GM21528 (cell line): Measurements from ENCODE around the gene GRPEL1.

Source experiments
- ATAC-seq: cut with Tn5 transposase; IDR thresholded peaks from one replicate; pipeline ENCODE4 v1.9.1; 2021; ENCODE audit warnings: mild to moderate bottlenecking, moderate library complexity; ENCODE audit not compliant: unreplicated experiment, low FRiP score

Gene GRPEL1

DNA sequence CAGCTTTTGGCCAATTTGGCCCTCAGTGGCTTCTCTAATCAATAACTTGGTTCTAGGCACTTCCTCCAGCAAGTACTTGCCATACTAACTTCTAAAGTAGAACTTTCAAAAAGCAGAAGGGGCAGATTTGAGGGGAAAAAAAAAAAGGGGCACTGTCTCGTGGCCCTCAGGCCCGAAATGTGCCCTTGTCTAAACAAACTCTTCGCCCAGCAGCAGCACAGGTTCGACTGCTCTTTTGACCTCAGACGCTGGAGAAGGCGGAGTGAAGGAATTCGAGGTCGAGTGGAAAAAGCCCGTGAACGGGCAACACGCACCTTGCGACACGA, 775 bp downstream of the GRPEL1 start:
- no peak for ATAC-seq

DNA sequence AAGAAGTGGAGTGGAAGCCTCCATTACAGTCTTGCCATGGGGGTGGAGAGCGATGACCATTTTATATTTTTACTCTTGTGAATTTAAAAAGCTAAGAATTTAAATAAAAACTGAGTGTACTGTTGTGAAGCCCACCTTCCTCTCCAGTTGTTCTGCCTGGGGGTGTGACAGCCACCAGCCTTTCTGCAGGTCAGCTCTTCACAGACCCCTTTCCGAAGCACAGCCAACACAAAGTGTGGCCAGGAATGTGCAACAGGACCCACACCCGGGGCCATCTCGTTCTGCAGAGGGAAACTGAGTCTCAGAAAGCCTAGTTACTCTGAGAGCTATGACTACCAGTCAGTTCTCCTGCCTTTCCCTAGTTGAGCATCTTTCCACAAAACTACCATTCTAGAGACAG, 1.4 kb downstream of the GRPEL1 start:
- no peak for ATAC-seq

GRCh38 chr4:7066006-7066405, 1.9 kb downstream of the GRPEL1 start:
- ATAC-seq = no peak

DNA sequence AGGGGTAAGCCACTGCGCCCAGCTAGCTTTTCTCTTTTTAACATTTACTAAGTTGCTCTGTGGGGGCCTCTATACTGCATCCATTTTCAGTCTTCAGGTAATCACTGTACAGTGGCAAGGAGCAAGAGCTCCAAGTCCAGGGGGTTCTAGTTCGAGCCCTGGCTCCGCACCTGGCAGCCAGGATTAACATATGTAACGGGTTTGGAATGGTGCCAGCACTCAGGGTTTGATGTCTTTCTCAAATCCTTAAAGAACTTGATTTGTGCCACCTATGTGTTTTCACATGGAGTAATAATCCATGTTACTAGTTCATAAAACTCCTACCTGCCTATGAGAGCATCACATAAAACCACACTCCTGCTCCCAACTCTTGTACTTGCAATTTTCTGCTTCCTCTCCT, 4.5 kb downstream of the GRPEL1 start:
- ATAC-seq = no peak

DNA sequence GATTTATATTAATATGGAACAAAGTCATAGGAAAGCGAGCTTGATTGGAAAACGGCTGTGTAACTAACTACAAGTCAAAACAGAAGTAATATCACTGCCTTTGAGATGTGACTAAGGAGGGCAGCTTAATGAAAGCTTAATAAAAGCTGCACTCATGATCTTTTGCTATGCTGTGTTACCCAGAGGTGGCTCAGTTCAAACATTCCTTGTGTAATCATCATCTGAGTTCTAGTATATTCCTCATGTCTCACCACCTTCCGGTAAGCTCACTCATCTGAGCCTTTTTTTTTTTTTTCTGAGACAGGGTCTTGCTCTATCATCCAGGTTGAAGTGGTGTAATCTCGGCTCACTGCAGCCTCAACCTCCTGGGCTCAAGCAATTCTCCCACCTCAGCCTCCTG, 5.0 kb downstream of the GRPEL1 start:
- no peak for ATAC-seq

DNA sequence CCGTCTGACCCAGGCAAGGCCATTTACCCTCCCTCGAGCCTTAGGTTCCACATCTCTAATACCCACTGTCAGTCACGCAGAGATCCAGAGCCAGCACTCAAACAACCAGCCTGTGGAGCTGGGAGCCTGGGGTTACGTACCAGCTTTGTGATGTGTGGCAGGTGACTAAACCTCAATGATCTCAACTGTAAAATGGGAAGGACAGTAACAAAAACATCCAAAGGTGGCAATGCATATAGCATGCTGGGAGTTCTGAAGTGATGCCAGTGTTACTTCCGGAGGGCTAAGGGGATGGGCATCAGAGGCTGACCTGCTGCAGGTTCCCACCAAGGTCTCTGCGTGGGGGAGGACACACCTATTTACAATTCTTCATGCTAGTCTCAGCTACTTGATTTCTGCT, 6.0 kb downstream of the GRPEL1 start:
- ATAC-seq = no peak

- ATAC-seq = no peak
Measured at GRCh38 chr4:7060346-7061150, 7.3 kb downstream of the GRPEL1 start.

DNA sequence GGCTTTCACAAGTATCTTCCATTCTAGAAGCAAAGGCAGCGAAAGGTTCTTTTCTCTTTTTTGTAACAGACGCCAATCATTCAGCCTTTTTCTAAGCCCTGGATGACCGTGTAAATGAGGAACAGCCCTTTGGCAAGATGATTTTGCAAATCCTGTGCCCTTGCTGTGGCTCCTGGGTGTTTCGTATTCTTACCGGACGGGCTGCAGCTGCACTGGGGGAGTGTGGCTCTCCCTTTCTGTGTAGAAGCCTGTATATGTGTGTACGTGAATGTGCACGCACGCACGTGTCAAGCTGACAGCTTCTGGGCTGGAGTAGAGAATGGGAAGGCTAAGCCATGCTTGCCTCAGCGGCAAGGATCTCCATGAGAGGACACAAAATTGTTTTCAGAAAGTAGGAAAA, 8.2 kb downstream of the GRPEL1 start:
- no peak for ATAC-seq

GRCh38 chr4:7058792-7059191, 9.1 kb downstream of the GRPEL1 start:
- ATAC-seq = no peak

GRCh38 chr4:7055990-7056325, 11.9 kb downstream of the GRPEL1 start:
- no peak for ATAC-seq

GRCh38 chr4:7055111-7055989, 12.5 kb downstream of the GRPEL1 start:
- ATAC-seq = no peak

GRCh38 chr4:7054106-7054880, 13.6 kb downstream of the GRPEL1 start:
- no peak for ATAC-seq

GRCh38 chr4:7052923-7053715, 14.7 kb downstream of the GRPEL1 start:
- ATAC-seq = no peak

GRCh38 chr4:7052313-7052712, 15.6 kb downstream of the GRPEL1 start:
- ATAC-seq = no peak

DNA sequence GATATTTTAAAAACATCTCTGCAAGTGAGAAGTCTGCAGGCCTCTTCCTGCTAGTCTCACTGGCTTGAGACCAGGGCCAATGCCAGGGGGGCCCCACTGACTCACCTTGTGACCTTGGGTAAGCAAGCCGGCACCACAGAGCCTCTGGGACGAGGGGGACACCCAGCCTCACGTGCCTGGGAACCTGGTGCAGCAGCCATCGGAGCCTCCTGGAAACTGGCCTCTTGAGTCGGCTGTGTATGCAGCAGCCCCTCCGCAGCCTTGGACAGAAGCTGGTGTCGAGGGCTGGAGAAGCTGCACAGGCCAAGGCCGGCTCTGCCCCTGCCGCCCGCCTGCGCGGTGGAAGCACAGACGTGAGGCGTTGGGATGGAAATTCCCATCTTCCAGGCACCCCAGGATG, 16.0 kb downstream of the GRPEL1 start:
- no peak for ATAC-seq

DNA sequence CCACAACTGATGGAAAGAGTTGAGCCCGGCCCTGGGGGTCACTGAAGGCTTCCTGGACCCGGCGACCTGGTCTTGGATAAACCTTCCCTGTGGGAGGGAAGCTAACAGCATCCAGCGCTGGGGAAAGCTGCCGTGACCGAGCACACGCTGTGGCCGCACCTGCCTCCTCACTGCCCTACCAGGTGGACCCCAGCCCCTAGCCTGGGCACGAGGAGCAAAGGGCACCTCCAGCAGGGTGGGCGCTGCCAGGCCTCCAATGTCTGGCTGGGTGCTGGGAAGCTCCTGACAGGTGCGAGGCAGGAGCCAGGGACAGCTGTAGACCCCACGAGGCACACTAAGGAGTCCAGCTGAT, 16.7 kb downstream of the GRPEL1 start:
- ATAC-seq = no peak

GRCh38 chr4:7050481-7051143, 17.3 kb downstream of the GRPEL1 start:
- no peak for ATAC-seq

GRCh38 chr4:7049739-7050138, 18.1 kb downstream of the GRPEL1 start:
- no peak for ATAC-seq

DNA sequence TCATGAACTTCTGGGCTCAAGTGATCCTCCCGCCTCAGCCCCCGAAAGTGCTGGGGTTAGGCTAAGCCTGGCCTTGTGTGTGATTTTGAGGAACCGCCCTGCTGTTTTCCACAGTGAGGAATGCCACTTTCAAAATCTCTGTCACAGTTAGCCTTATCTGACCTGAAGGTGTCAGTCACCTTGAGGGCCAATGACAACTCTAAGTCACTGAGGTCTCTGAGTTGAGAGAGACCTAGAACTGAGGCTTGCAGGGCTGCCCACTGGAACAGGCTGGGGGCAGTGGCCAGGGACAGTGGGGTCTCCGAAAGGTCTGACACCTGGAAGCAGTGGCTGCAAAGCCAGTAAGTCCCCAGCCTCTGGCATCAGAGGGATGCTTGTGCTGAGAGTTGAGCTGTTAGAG, 18.6 kb downstream of the GRPEL1 start:
- no peak for ATAC-seq

DNA sequence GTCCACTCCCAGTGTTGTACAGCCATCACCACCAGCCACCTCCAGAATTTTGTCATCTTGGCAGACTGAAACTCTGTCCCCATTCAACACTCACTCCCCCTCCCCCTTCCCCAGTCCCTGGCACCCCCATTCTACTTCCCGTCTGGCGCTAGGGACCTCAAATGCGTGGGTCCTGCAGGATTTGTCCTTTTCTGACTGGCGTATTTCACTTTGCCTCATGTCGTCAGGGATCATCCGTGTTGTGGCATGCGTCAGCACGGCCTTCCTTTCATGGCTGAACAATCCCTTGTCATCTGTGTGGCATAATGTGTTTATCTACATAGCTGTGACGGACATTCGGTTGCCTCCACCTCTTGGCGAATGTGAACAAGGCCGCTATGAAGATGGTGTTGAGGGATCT, 19.2 kb downstream of the GRPEL1 start:
- ATAC-seq = no peak
